ENCODE results near the gene PTPRT. TPM values are rescaled to one million over a fixed set of nuclear protein-coding genes. Genes with fewer than 3 reads are reported as not detected.

The PTPRT gene
- total RNA-seq, 4 donors from 2014 or later, result 0.67 to 2.5 (median 1.0) TPM

DNA sequence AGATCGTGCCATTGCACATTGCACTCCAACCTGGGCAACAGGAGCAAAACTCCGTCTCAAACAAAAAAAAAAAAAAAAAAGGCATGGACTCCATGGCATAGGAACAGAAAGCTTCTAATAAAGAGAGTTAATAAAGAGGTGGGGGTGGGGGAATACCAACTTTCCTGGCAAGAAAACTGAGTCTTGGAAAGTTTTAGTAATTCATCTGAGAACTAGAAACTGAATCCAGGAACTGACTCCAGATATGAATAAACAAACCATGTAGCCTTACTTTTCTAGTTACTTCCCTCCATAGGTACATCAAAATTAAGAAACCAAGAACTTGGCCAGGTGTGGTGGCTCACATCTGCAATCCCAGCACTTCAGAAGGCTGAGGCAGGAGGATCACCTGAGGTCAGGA, 38.5 kb downstream of the PTPRT start:
- Histone ChIP-seq H3K36me3 (no peaks in the 10 kb centered on the region), H3K4me3 (no peak overlapping the region), H3K27me3 (no peaks in the 10 kb centered on the region), H3K27ac (no peak overlapping the region), H3K9me3 (no peaks in the 10 kb centered on the region), H3K4me1 (no peaks in the 10 kb centered on the region)
- no peak for DNase-seq
- TF ChIP-seq, protein P1, sequence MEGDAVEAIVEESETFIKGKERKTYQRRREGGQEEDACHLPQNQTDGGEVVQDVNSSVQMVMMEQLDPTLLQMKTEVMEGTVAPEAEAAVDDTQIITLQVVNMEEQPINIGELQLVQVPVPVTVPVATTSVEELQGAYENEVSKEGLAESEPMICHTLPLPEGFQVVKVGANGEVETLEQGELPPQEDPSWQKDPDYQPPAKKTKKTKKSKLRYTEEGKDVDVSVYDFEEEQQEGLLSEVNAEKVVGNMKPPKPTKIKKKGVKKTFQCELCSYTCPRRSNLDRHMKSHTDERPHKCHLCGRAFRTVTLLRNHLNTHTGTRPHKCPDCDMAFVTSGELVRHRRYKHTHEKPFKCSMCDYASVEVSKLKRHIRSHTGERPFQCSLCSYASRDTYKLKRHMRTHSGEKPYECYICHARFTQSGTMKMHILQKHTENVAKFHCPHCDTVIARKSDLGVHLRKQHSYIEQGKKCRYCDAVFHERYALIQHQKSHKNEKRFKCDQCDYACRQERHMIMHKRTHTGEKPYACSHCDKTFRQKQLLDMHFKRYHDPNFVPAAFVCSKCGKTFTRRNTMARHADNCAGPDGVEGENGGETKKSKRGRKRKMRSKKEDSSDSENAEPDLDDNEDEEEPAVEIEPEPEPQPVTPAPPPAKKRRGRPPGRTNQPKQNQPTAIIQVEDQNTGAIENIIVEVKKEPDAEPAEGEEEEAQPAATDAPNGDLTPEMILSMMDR (IDR thresholded peaks at IDR 0.05), result no peak
- TF ChIP-seq POLR2A (IDR thresholded peaks at IDR 0.05), result no peak

DNA sequence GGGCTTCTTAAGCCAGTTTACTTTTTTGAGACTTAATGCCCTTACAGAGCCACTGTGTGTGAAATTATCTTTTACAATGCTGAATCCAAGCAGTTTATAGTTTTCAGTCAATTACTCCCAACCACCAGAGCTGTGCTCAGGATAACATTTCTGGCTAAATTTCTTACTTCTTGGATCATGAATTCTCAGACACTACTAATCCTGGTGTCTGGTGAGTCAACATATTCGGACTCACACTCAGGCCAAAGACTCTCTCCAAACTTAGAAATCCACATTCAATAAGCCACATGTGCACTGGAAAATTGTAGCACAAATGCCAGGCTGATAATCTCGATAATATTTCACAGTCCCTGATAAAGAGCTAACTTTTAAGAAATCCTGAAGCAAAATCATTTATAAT, 49.0 kb downstream of the PTPRT start:
- Histone ChIP-seq H3K27ac (no peak overlapping the region), H3K27me3 (no peaks in the 10 kb centered on the region), H3K4me3 (no peak overlapping the region), H3K4me1 (no peaks in the 10 kb centered on the region), H3K36me3 (no peaks in the 10 kb centered on the region), H3K9me3 (no peaks in the 10 kb centered on the region)
- DNase-seq, result no peak
- TF ChIP-seq POLR2A (IDR thresholded peaks at IDR 0.05), result no peak
- TF ChIP-seq, protein P1 (IDR thresholded peaks at IDR 0.05), result no peak

DNA sequence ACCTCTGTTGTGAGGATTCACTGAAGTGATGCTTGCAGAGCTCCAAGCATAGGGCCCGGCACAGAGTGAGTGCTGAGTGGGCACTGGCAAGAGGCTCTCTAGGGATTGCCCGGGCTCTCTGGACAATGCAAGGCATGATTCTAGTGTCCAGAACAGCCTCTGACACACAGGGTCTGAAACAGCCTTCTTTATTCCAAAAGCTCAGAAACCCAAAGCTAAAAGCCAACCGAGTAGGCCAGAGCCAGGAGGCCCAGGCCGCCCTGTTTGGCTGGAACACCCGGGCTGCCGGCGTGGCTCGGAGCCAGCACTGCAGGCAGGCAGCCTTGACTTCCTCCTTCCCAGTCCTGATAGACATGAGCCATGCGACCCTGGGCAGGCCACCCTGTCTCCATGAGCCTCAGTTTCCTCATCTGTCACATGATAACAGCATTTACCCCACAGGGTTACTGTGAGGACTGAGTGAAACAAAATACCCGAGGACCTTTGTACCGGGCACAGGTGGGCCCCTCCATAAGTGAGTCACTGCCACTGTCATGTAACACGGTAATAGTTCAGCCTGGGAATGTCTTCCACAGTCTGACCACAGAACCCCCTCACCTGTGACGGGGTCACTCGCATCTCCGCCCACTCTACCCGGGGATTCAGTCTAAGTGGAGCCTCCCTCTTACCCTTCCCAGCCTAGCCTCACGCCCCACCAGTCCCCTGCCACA, 51.5 kb downstream of the PTPRT start:
- DNase-seq, result no peak
- Histone ChIP-seq H3K4me1 (no peaks in the 10 kb centered on the region), H3K36me3 (no peaks in the 10 kb centered on the region), H3K9me3 (no peaks in the 10 kb centered on the region), H3K27me3 (no peaks in the 10 kb centered on the region), H3K27ac (no peak overlapping the region), H3K4me3 (no peak overlapping the region)
- TF ChIP-seq, protein P1 (IDR thresholded peaks at IDR 0.05), result no peak
- TF ChIP-seq POLR2A (IDR thresholded peaks at IDR 0.05), result no peak

DNA sequence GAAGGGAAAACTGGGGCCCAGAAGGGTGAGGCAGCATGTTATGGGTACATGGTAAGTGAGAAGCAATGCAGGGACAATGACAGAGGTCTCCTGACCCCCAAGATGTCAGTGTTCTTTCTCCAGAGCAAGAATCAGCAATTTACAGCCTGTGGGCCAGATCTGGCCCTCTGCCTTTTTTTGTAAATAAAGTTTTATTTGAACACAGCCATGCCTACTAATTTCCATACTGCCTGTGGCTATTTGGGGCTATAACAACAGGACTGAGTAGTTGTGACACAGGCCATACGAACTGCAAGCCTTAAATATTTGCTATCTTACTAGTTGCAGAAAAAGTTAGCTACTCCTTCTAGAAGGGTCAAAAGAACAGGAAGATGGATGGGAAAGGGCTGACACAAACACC, 52.5 kb downstream of the PTPRT start:
- no peaks in the 10 kb centered on the region for H3K4me1 ChIP-seq
- no peaks in the 10 kb centered on the region for H3K9me3 ChIP-seq
- no peak for DNase-seq
- TF ChIP-seq, protein P1 (IDR thresholded peaks at IDR 0.05), result no peak
- TF ChIP-seq POLR2A (IDR thresholded peaks at IDR 0.05), result no peak
- no peaks in the 10 kb centered on the region for H3K36me3 ChIP-seq
- H3K4me3 ChIP-seq, result no peak overlapping the region
- no peaks in the 10 kb centered on the region for H3K27me3 ChIP-seq
- no peak overlapping the region for H3K27ac ChIP-seq

DNA sequence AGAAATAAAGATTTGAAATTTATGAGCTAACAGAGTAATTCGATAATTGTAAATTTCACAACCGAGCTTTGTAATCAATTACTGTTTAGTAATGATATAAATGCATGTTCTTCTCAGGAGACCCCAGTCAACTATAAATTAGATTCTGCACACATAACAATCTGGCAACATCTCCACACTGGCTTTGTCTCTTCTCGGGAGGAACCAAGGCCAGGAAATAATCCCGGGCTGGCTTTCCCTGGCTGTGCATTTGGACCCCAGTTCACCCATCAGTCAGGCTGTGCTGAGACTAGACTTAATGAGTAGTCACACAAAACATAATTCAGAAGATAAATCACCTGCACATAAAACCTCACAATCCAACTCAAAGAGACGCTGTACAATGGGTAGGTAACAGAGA, 65.5 kb downstream of the PTPRT start:
- no peak for TF ChIP-seq POLR2A (IDR thresholded peaks at IDR 0.05)
- TF ChIP-seq, protein P1 (IDR thresholded peaks at IDR 0.05), result no peak
- no peak for DNase-seq
- H3K27ac ChIP-seq, result no peak overlapping the region
- H3K36me3 ChIP-seq, result no peaks in the 10 kb centered on the region
- no peaks in the 10 kb centered on the region for H3K27me3 ChIP-seq
- no peaks in the 10 kb centered on the region for H3K4me1 ChIP-seq
- no peaks in the 10 kb centered on the region for H3K9me3 ChIP-seq
- H3K4me3 ChIP-seq, result no peak overlapping the region

DNA sequence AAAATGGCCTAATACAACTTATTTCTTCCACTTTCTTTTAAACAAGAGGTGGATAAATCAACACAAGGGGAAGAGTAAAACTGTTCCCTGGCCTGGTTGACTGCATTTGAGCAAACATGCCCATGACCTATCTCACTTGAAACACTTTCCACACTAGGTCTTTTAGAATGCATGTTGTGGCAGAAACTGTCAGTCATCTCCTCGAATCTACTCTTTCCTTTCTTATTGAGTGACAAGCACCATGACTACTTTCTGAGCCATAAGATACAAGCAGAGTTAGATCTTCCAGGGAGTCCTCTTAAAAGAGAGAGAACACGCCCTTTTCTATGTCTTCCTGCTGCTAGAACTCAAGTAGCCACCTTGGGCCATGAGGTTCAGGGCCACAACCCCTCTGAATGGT, 66.5 kb downstream of the PTPRT start:
- no peak for DNase-seq
- TF ChIP-seq, protein P1 (IDR thresholded peaks at IDR 0.05), result no peak
- no peak for TF ChIP-seq POLR2A (IDR thresholded peaks at IDR 0.05)
- no peaks in the 10 kb centered on the region for H3K9me3 ChIP-seq
- no peaks in the 10 kb centered on the region for H3K27me3 ChIP-seq
- H3K27ac ChIP-seq, result no peak overlapping the region
- no peak overlapping the region for H3K4me3 ChIP-seq
- H3K4me1 ChIP-seq, result no peaks in the 10 kb centered on the region
- H3K36me3 ChIP-seq, result no peaks in the 10 kb centered on the region

Data from Peyer's patch (tissue), 4 donors.